Colonic mucosa (tissue), 4 donors: ENCODE data around the gene FCRL5. TPM values are rescaled to one million over a fixed set of nuclear protein-coding genes. Genes with fewer than 3 reads are reported as not detected.

Experiments
- DNase-seq: peaks from one replicate; pipeline ENCODE4 v3.0.0-alpha.2; 2020
- H3K27ac ChIP-seq: fragments of 200-600 bp; one replicate; pipeline ENCODE4 v1.8.0; 2021
- H3K27me3 ChIP-seq: fragments of 200-600 bp; one replicate; pipeline ENCODE4 v1.8.0; 2021
- H3K36me3 ChIP-seq: fragments of 200-600 bp; one replicate; pipeline ENCODE4 v1.8.0; 2021
- H3K4me1 ChIP-seq: fragments of 200-600 bp; one replicate; pipeline ENCODE4 v1.8.0; 2021; ENCODE audit warnings: mild to moderate bottlenecking
- H3K4me3 ChIP-seq: fragments of 200-600 bp; one replicate; pipeline ENCODE4 v1.8.0; 2021
- H3K9ac ChIP-seq, 2 donors: one replicate each; pipeline ENCODE4 v1.7.0; 2013; ENCODE audit warnings: control low read depth in 2 of 2, low read depth in 2 of 2, low read length in 2 of 2
- H3K9me3 ChIP-seq: fragments of 200-600 bp; one replicate; pipeline ENCODE4 v1.8.0; 2021
- intact Hi-C: fragments of 100-400 bp; cut with DNase I; formaldehyde crosslinking; loops from one replicate; pipeline ENCODE4 v1.14.1; 2022
- total RNA-seq, 2 donors: library from RNA; stranded (reverse); fragmentation: NEBNext Ultra II Directional in 1 of 2; extraction: Animal tissue kit (Norgen Biotek cat#: 25700) in 1 of 2; gene quantifications; one replicate each; pipeline ENCODE4 v1.2.1, GENCODE V29; 2021
- TF ChIP-seq, protein P1 (sequence below): fragments of 200-600 bp; IDR thresholded peaks from one replicate; pipeline ENCODE4 v1.8.0; 2022; ENCODE audit warnings: antibody characterized with exemption, mild to moderate bottlenecking
- donor health status: healthy.
- donor health status: DM: no; HTN: no; CAD: no.
- donor health status: DM: no; HTN: no; CAD: no.

FCRL5 gene
- total RNA-seq, 2 donors from 2014 or later = 0.90 to 1.8 TPM

DNA sequence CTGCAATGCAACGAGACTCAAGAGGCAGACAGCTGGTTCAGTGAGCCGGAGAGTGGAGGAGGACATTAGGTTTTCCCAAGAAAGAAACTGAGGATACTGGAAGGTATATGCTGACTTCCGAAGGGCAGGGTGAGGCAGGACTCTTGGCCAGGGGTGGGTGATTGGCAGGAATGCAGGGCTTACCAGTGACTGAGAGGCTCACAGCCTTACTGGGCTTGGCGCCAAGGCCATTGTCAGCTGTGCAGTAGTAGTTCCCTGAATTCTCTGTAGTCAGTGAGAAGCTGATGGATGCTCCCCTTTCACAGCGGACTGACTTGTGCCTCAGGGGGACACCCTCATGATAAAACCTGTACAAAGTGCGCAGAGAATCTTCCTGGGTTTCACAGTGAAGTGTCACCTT is 9.6 kb downstream of the FCRL5 start:
- intact Hi-C loops = no loop called here
- Histone ChIP-seq H3K27ac (no peak overlapping the region), H3K4me3 (no peak overlapping the region), H3K36me3 (no peaks in the 10 kb centered on the region), H3K9me3 (no peaks in the 10 kb centered on the region), H3K4me1 (no peaks in the 10 kb centered on the region), H3K9ac (no peak overlapping the region), H3K27me3 (no peaks in the 10 kb centered on the region)
- TF ChIP-seq, protein P1, sequence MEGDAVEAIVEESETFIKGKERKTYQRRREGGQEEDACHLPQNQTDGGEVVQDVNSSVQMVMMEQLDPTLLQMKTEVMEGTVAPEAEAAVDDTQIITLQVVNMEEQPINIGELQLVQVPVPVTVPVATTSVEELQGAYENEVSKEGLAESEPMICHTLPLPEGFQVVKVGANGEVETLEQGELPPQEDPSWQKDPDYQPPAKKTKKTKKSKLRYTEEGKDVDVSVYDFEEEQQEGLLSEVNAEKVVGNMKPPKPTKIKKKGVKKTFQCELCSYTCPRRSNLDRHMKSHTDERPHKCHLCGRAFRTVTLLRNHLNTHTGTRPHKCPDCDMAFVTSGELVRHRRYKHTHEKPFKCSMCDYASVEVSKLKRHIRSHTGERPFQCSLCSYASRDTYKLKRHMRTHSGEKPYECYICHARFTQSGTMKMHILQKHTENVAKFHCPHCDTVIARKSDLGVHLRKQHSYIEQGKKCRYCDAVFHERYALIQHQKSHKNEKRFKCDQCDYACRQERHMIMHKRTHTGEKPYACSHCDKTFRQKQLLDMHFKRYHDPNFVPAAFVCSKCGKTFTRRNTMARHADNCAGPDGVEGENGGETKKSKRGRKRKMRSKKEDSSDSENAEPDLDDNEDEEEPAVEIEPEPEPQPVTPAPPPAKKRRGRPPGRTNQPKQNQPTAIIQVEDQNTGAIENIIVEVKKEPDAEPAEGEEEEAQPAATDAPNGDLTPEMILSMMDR = no peak
- DNase-seq = no peak

DNA sequence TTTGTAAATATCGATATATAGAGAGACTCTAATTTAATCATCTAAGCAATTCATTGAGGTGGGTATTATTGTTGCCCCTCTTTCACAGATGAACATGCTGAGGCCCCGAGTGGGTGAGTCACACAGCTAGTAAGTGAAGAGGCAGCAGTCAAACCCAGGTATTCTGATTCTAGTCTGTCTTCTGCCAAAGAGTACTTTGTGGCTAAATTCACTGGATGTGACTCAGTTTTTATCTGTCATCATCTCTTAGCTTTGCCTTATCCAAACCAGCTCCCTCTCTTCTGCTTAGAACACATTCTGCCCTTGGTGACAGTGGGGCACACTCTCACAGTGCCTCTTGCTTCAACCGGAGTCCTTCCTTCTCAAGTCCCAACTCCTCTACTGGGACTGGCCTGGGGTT is 11.5 kb downstream of the FCRL5 start:
- Histone ChIP-seq H3K4me1 (no peaks in the 10 kb centered on the region), H3K27ac (no peak overlapping the region), H3K27me3 (no peaks in the 10 kb centered on the region), H3K36me3 (no peaks in the 10 kb centered on the region), H3K9ac (no peak overlapping the region), H3K4me3 (no peak overlapping the region), H3K9me3 (no peaks in the 10 kb centered on the region)
- DNase-seq = no peak
- TF ChIP-seq, protein P1 = no peak
- intact Hi-C loops = no loop called here

DNA sequence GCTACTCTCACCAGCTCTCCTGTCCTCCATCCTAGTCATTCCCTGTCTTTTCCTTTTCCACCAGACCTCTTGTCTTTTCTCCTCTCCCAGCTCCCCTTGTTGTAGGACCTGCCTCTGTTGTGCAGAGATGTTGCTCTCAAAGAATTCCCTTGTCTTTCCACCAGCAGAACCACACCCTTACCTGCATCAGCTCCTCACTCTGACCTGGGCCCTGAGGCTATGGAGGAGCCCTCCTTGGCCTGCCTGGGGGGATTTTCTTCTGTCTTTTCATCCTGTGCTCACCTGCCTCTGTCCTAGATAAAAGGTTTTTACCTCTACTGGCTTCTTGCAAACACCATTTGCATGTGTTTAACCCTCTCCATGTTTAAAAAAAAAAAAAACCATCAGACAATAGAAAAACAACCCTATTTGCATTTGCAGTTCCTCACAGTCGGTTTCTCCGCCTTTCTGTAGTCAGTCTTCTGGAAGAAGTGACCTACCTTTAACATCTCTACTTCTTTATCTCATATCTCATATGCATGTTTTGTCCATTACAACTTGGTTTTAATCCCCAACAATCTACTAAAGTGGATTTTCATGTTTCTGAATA is 12.1 kb downstream of the FCRL5 start:
- Histone ChIP-seq H3K27me3 (no peaks in the 10 kb centered on the region), H3K9ac (no peak overlapping the region), H3K4me1 (no peaks in the 10 kb centered on the region), H3K9me3 (no peaks in the 10 kb centered on the region), H3K36me3 (no peaks in the 10 kb centered on the region), H3K27ac (no peak overlapping the region), H3K4me3 (no peak overlapping the region)
- TF ChIP-seq, protein P1 = no peak
- DNase-seq = no peak
- intact Hi-C loops = no loop called here

DNA sequence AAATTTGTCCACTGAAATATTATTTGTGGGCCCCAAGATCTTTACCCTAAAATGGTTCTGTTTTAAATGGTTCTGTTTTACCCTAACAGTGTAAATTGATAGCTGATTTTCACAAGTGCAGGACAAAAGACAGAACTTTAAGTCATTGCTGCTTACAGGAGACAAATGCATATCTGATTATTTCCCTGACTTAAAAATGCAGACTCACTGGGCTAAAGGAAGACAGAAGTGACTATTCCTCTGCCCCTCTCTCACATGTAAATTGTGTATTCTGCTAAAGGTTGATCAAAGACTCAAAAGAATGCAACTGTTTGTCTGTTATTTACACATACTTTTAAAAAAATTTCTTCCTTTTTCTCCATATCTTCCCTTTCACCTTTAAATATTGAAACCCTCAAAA is 12.7 kb downstream of the FCRL5 start:
- intact Hi-C loops = no loop called here
- Histone ChIP-seq H3K9me3 (no peaks in the 10 kb centered on the region), H3K27ac (no peak overlapping the region), H3K27me3 (no peaks in the 10 kb centered on the region), H3K36me3 (no peaks in the 10 kb centered on the region), H3K4me3 (no peak overlapping the region), H3K9ac (no peak overlapping the region), H3K4me1 (no peaks in the 10 kb centered on the region)
- TF ChIP-seq, protein P1 = no peak
- no peak for DNase-seq

DNA sequence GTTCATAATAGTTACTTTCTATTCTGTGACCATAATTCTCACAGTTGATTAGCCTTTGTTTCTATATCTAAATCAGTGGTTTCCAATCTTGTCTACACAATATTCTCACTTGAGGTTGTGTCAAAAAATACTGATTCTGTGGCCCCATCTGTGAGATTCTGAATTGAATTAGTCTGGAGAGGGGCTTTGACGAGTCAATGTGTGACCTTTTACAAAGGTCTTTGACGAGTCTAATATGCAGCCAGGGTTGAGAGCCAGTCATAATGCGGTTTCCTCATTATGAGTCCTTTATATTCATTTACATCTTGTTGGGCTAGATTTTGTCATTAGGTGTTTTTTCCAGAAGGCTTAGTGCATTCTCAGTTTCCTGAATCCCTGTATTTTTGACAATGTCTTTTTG is 19.7 kb downstream of the FCRL5 start:
- H3K27me3 ChIP-seq = no peaks in the 10 kb centered on the region
- no peaks in the 10 kb centered on the region for H3K4me1 ChIP-seq
- intact Hi-C loops = no loop called here
- no peak overlapping the region for H3K9ac ChIP-seq
- TF ChIP-seq, protein P1 = no peak
- H3K27ac ChIP-seq = no peak overlapping the region
- DNase-seq = no peak
- H3K36me3 ChIP-seq = no peaks in the 10 kb centered on the region
- no peaks in the 10 kb centered on the region for H3K9me3 ChIP-seq
- H3K4me3 ChIP-seq = no peak overlapping the region
